Hepatocyte (in vitro differentiated cells): ENCODE results near the gene MTIF3.

Source experiments
- CTCF ChIP-seq: fragments of 200-600 bp; sonication (generic); IDR thresholded peaks from 2 replicates; pipeline ENCODE4 v1.5.1; 2016; ENCODE audit warnings: antibody characterized with exemption, mild to moderate bottlenecking; ENCODE audit not compliant: poor library complexity
- EZH2 ChIP-seq: fragments of 200-600 bp; sonication (generic); IDR thresholded peaks from 2 replicates; pipeline ENCODE4 v1.6.1; 2016; ENCODE audit warnings: antibody characterized with exemption, mild to moderate bottlenecking, borderline replicate concordance
- EZH2phosphoT487 ChIP-seq: fragments of 200-600 bp; sonication (generic); IDR thresholded peaks from one replicate; pipeline ENCODE4 v1.6.1; 2018; ENCODE audit warnings: antibody characterized with exemption, mild to moderate bottlenecking, low read depth, moderate library complexity; ENCODE audit not compliant: unreplicated experiment, severe bottlenecking

DNA sequence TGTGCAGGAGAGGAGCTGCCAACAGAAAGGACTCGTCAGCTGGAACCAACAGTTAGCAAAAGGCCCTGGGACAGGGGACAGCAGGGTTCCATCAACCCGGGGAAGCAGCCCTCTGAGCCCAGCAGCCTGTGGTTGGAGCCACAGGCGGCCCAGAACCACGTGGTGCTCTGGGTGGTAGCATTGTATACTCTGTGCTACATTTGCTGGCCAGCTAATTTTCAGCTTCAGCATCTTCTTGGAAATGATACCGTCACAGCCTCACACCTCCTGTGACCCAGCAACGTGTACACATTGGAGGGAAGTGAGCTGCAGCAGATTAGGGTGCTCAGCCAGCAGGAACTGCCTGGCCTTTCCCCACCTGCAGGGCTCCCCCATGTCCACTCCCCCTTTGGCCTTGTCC, 13.1 kb upstream of the MTIF3 start:
- no peak for TF ChIP-seq CTCF
- no peak for TF ChIP-seq EZH2phosphoT487
- no peak for TF ChIP-seq EZH2
